Stimulated activated naive CD8-positive, alpha-beta T cell treated with anti-CD3 and anti-CD28 coated beads, Interleukin-15, Interleukin-2, amounts not matched to agents 100 ng/mL and 50 ng/mL, for 24 hours (primary cell): ENCODE data around the gene LDHAL6A.

Experiments
- H3K27ac Mint-ChIP-seq: one replicate; pipeline ENCODE4 v1.8.0; 2021; ENCODE audit warnings: mild to moderate bottlenecking, mixed read lengths
- H3K27me3 Mint-ChIP-seq: one replicate; pipeline ENCODE4 v1.8.0; 2021; ENCODE audit warnings: mixed read lengths
- H3K36me3 Mint-ChIP-seq: one replicate; pipeline ENCODE4 v1.8.0; 2021; ENCODE audit warnings: low read depth, mixed read lengths
- H3K4me1 Mint-ChIP-seq: one replicate; pipeline ENCODE4 v1.8.0; 2021; ENCODE audit warnings: low read depth, mixed read lengths
- H3K4me3 Mint-ChIP-seq: one replicate; pipeline ENCODE4 v1.8.0; 2021; ENCODE audit warnings: mild to moderate bottlenecking, mixed read lengths
- H3K9me3 Mint-ChIP-seq: one replicate; pipeline ENCODE4 v1.8.0; 2021; ENCODE audit warnings: mixed read lengths

Gene LDHAL6A

GRCh38 chr11:18468059-18468458 is 12.4 kb downstream of the LDHAL6A start:
- H3K36me3 Mint-ChIP-seq, result no peaks in the 10 kb centered on the region
- H3K4me3 Mint-ChIP-seq, result no peak overlapping the region
- no peaks in the 10 kb centered on the region for H3K9me3 Mint-ChIP-seq
- peaks cover 12% of the 10 kb centered on the region for H3K4me1 Mint-ChIP-seq
- no peak overlapping the region for H3K27ac Mint-ChIP-seq
- H3K27me3 Mint-ChIP-seq, result no peaks in the 10 kb centered on the region

- H3K4me3 Mint-ChIP-seq, result no peak overlapping the region
- no peaks in the 10 kb centered on the region for H3K27me3 Mint-ChIP-seq
- no peaks in the 10 kb centered on the region for H3K36me3 Mint-ChIP-seq
- H3K27ac Mint-ChIP-seq, result no peak overlapping the region
- peaks cover 12% of the 10 kb centered on the region for H3K4me1 Mint-ChIP-seq
- H3K9me3 Mint-ChIP-seq, result no peaks in the 10 kb centered on the region
Measured at GRCh38 chr11:18468961-18469360, 13.3 kb downstream of the LDHAL6A start.

DNA sequence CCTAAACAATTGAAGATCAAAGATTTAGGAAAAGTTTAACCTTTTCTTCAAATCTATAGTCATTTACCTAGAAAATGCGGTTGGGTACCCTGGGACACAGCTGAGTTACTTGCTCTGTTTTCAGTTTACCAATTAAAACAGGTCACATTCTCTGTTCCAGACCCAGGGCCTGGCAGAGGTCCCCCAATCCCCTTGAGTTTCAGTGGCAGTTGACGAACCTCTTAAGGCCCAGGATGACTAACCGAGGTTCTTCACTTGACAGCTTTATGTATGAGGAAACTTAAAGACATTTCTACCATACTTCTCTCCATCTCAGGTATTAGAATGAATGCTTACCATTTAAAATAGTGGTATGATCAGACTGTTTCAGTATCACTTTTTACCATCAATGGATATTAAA is 16.3 kb downstream of the LDHAL6A start:
- no peaks in the 10 kb centered on the region for H3K27me3 Mint-ChIP-seq
- peaks cover 22% of the 10 kb centered on the region for H3K36me3 Mint-ChIP-seq
- no peak overlapping the region for H3K4me3 Mint-ChIP-seq
- no peak overlapping the region for H3K27ac Mint-ChIP-seq
- peaks cover 12% of the 10 kb centered on the region for H3K4me1 Mint-ChIP-seq
- H3K9me3 Mint-ChIP-seq, result no peaks in the 10 kb centered on the region

DNA sequence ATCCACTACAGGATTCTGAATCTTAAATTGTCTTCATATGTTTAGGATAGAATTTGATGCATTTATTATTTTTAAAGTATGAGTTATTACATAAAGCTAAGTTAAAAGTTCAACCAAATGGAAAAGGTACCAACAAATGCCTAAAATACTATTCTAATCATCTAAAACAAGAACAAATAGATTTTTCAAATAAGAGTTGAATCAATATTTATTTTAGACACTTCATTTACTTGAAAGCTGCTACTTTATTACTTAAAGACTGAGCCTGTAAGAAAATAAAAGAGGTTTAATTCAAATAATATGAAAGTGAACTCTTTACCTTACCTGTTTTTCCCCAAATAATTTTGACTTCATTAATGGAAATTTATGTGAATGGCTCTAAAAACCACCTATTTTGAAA is 16.9 kb downstream of the LDHAL6A start:
- Mint-ChIP-seq H3K27ac (no peak overlapping the region), H3K4me1 (peaks cover 12% of the 10 kb centered on the region)

DNA sequence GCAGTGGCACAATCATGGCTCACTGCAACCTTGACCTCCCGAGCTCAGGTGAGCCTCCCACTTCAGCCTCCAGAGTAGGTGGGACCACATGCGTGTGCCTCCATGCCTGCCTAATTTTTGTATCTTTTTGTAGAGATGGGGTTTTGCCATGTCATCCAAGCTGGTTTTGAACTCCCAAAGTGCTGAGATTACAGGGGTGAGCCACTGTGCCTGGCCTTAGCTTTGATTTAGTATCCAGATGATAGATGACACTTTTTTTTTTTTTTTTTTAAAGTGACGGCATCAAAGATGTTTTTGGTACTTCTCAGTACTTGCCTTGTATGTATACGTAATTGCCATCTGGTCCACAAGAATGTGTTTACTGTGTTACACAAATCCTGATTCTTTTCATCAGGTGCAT is 23.4 kb downstream of the LDHAL6A start:
- Mint-ChIP-seq H3K4me1 (no peaks in the 10 kb centered on the region), H3K27me3 (no peaks in the 10 kb centered on the region), H3K9me3 (no peaks in the 10 kb centered on the region), H3K4me3 (no peak overlapping the region), H3K27ac (no peak overlapping the region), H3K36me3 (peaks cover 85% of the 10 kb centered on the region)

More for the DNA sequence above, 16.9 kb downstream of the LDHAL6A start:
- peaks cover 24% of the 10 kb centered on the region for H3K36me3 Mint-ChIP-seq
- H3K9me3 Mint-ChIP-seq, result no peaks in the 10 kb centered on the region
- H3K4me3 Mint-ChIP-seq, result no peak overlapping the region
- H3K27me3 Mint-ChIP-seq, result no peaks in the 10 kb centered on the region

DNA sequence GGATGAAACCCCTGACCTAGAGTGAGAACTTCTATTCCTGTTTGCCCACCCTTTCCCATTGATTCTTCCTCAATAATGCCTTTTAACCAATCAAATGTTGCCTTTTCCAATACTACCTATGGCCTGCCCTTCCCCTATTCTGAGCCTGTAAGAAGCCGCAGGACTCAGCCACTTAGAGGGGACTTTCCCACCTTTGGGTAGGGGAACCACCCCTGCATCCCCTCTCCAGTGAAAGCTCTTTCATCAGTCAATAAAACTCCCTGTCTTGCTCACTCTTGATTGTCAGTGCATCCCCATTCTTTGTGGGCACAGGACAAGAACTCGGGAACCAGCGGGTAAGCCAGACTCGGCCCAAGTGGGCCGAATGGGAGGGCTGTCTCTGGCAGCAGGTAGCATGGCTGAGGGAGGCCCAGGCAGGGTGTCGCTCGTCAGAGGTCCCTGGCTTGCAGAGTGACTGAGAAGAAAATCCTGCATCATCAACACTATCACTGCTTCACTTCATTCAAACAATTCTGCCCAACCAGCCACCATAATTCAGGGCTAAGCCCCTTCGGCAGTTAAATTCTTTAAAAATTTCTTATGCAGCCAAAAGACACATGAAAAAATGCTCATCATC is 30.4 kb downstream of the LDHAL6A start:
- H3K27ac Mint-ChIP-seq, result no peak overlapping the region
- H3K4me1 Mint-ChIP-seq, result peaks cover 6% of the 10 kb centered on the region
- H3K36me3 Mint-ChIP-seq, result peaks cover 79% of the 10 kb centered on the region
- no peaks in the 10 kb centered on the region for H3K27me3 Mint-ChIP-seq
- no peaks in the 10 kb centered on the region for H3K9me3 Mint-ChIP-seq
- H3K4me3 Mint-ChIP-seq, result no peak overlapping the region

DNA sequence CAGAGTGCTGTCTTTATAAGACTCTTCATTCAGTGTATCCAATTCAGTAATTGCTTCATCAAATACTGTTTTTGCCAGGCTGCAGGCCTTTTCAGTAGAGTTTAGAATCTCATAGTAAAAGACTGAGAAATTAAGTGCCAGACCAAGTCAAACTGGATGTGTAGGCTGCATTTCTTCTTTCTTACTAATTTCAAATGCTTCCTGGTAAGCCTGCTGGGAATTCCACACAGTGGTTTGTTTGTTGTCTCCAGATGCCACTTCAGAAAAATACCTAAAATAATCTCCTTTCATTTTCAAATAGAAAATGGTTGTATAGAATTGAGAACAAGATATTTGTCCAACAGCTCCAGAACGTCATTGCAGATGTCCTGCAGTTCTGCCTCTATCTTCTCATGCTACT is 34.7 kb downstream of the LDHAL6A start:
- peaks cover 6% of the 10 kb centered on the region for H3K4me1 Mint-ChIP-seq
- H3K9me3 Mint-ChIP-seq, result no peaks in the 10 kb centered on the region
- H3K36me3 Mint-ChIP-seq, result peaks cover 41% of the 10 kb centered on the region
- H3K27ac Mint-ChIP-seq, result peak overlapping the region; percentile 39
- no peaks in the 10 kb centered on the region for H3K27me3 Mint-ChIP-seq
- H3K4me3 Mint-ChIP-seq, result no peak overlapping the region

DNA sequence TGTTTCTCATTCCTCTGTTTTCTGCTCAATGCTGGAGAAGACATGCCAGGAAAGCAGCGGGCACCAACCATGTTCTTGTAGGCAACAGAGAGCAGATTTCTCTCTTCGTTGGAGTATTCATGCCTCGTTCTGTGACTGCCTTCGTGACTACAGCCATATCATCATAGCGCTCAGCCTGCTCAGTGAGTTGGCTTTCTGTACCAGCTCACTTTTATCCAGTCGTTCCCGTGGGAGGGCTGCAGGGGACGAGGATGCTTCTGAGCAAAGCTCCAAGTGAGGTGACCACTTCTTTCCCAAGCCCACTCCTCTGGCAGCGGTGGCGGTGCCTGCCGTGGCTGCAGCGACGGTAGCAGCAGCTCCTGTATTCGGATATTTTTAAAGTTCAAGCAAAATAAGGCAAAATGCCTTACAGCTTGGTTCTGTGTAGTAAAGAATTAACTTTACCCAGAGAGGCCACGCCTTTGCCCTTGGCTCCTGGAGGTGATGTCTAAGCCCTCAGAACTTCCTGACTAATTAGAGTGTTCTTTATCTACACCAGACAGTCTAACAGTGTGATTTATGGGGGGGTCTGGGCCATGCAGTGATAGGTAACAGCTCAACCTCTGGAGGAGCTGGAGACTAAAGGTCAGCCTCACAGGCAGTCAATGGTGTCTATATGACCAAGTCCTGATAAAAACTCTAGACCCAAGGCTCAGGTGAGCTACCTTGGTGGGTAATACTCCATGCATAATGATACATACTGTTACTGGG is 35.3 kb downstream of the LDHAL6A start:
- Mint-ChIP-seq H3K27me3 (no peaks in the 10 kb centered on the region), H3K36me3 (peaks cover 45% of the 10 kb centered on the region), H3K9me3 (no peaks in the 10 kb centered on the region), H3K4me1 (peaks cover 9% of the 10 kb centered on the region), H3K4me3 (no peak overlapping the region), H3K27ac (peak overlapping the region; percentile 39)

GRCh38 chr11:18491924-18492323 is 36.3 kb downstream of the LDHAL6A start:
- H3K36me3 Mint-ChIP-seq, result peaks cover 46% of the 10 kb centered on the region
- no peak overlapping the region for H3K4me3 Mint-ChIP-seq
- H3K9me3 Mint-ChIP-seq, result no peaks in the 10 kb centered on the region
- no peaks in the 10 kb centered on the region for H3K27me3 Mint-ChIP-seq
- H3K4me1 Mint-ChIP-seq, result peaks cover 5% of the 10 kb centered on the region
- no peak overlapping the region for H3K27ac Mint-ChIP-seq

DNA sequence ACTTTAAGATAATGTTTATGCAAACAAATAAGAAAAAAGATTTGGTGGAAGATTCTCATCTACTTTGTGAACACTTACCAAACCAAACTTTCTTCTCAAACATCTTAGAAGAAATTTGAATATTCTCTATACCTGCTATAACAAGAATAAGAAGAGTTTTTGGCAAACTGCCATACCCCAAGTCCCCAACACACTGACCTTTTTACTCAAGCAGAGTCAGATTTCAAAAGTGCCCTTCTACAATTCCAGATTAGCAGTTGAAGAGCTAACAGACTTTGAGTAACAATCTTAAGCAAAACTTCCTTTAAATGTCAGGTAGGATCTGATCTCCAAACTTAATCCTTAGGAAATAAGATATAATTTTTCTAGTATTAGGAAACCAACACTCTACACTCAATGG is 37.2 kb downstream of the LDHAL6A start:
- H3K4me1 Mint-ChIP-seq, result peaks cover 5% of the 10 kb centered on the region
- no peak overlapping the region for H3K4me3 Mint-ChIP-seq
- no peak overlapping the region for H3K27ac Mint-ChIP-seq
- H3K36me3 Mint-ChIP-seq, result peaks cover 47% of the 10 kb centered on the region
- H3K9me3 Mint-ChIP-seq, result no peaks in the 10 kb centered on the region
- no peaks in the 10 kb centered on the region for H3K27me3 Mint-ChIP-seq

GRCh38 chr11:18493310-18493709 is 37.7 kb downstream of the LDHAL6A start:
- Mint-ChIP-seq H3K9me3 (no peaks in the 10 kb centered on the region), H3K27me3 (no peaks in the 10 kb centered on the region), H3K27ac (no peak overlapping the region), H3K4me1 (peaks cover 5% of the 10 kb centered on the region), H3K4me3 (no peak overlapping the region), H3K36me3 (peaks cover 47% of the 10 kb centered on the region)

DNA sequence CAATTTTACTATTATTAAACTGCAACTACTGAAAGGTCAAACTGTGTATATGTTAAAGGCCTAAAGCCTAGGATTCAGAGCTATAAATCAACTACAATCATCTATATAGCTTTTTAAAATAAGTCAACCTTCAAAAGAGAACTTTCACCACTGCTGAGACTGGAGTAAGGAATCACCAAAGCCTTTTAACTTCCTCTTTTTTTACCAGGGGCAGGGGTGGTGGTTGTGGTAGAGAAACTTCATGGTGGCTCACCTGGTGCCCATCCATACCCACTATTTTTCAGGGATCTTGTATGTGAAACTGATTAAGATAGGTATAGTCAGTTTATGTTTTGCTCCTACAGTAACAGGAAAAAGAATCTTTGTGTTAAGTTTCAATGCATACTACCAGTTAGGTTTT is 39.6 kb downstream of the LDHAL6A start:
- Mint-ChIP-seq H3K36me3 (peaks cover 43% of the 10 kb centered on the region), H3K4me1 (peaks cover 5% of the 10 kb centered on the region), H3K4me3 (no peak overlapping the region), H3K27me3 (no peaks in the 10 kb centered on the region), H3K9me3 (no peaks in the 10 kb centered on the region), H3K27ac (no peak overlapping the region)

GRCh38 chr11:18495703-18496102 is 40.0 kb downstream of the LDHAL6A start:
- Mint-ChIP-seq H3K36me3 (peaks cover 42% of the 10 kb centered on the region), H3K9me3 (no peaks in the 10 kb centered on the region), H3K27ac (no peak overlapping the region), H3K4me3 (no peak overlapping the region), H3K27me3 (no peaks in the 10 kb centered on the region), H3K4me1 (peaks cover 5% of the 10 kb centered on the region)

DNA sequence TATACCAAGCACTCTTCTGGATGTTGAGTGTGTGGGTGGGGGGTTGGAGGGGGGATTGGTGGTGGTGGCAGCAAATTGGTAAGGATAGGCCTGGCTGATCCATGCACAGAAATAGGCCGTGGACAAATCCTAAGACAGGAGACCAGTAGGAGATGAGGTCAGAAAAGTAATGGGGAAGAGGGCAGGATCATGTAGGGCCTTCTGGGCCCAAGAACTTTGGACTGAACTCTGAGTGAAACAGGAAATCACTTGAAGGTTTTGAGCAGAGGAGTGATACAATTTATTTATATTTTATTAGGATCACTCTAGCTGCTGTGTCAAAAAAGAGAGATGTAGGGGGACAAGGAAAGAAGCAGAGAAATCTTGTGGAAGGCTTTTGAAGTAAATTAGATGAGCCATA is 42.4 kb downstream of the LDHAL6A start:
- Mint-ChIP-seq H3K9me3 (no peaks in the 10 kb centered on the region), H3K36me3 (peaks cover 60% of the 10 kb centered on the region), H3K4me1 (peaks cover 8% of the 10 kb centered on the region), H3K27ac (no peak overlapping the region), H3K4me3 (no peak overlapping the region), H3K27me3 (no peaks in the 10 kb centered on the region)

GRCh38 chr11:18501629-18502028 is 46.0 kb downstream of the LDHAL6A start:
- H3K36me3 Mint-ChIP-seq, result peaks cover 72% of the 10 kb centered on the region
- no peaks in the 10 kb centered on the region for H3K9me3 Mint-ChIP-seq

GRCh38 chr11:18502352-18502751 is 46.7 kb downstream of the LDHAL6A start:
- Mint-ChIP-seq H3K36me3 (peaks cover 74% of the 10 kb centered on the region), H3K4me1 (peaks cover 3% of the 10 kb centered on the region), H3K27me3 (no peaks in the 10 kb centered on the region), H3K9me3 (no peaks in the 10 kb centered on the region), H3K4me3 (no peak overlapping the region), H3K27ac (no peak overlapping the region)

More at GRCh38 chr11:18501629-18502028, 46.0 kb downstream of the LDHAL6A start:
- no peaks in the 10 kb centered on the region for H3K27me3 Mint-ChIP-seq
- no peak overlapping the region for H3K4me3 Mint-ChIP-seq
- H3K4me1 Mint-ChIP-seq, result peaks cover 3% of the 10 kb centered on the region
- H3K27ac Mint-ChIP-seq, result no peak overlapping the region
